ENCODE results near the gene ZSCAN31.
A peak's percentile ranks its signal among the peaks of the same experiment; 100 is the strongest.
"Not testable (repeated sequence)": the region's sequence is repeated elsewhere in the genome, so short reads cannot be mapped to it uniquely, and the experiment has no call there.

ZSCAN31 gene
- total RNA-seq = 1.7 to 2.5 (median 1.7) reads per million in 3 experiments

- DNase-seq = peak; percentile 79
Observed at GRCh38 chr6:28335564-28336283, at the start of gene ZSCAN31. Gene ZSCAN31 (minus strand): TSS chr6:28336148. CDS start chr6:28329683, 6,465 bp downstream.

DNA sequence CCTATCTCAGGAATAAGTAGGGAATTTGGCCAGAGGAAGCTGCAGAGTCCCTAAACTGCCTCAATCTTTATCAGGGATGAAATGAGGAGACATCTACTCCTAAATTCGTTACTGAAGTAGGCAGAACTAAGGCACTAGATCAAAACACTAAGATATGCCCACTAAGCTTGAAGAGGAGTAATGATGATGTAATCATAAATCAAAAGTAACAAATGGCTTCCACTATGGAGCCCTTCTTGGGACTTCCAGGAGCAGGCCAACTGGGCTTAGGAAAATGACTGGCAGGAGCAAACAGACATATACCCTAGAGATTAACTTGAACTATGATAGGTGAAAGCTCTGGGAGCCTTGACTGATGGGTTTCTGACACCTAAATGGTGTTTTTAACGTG lies 48.2 kb upstream of the ZSCAN31 start:
- no peak for DNase-seq

DNA sequence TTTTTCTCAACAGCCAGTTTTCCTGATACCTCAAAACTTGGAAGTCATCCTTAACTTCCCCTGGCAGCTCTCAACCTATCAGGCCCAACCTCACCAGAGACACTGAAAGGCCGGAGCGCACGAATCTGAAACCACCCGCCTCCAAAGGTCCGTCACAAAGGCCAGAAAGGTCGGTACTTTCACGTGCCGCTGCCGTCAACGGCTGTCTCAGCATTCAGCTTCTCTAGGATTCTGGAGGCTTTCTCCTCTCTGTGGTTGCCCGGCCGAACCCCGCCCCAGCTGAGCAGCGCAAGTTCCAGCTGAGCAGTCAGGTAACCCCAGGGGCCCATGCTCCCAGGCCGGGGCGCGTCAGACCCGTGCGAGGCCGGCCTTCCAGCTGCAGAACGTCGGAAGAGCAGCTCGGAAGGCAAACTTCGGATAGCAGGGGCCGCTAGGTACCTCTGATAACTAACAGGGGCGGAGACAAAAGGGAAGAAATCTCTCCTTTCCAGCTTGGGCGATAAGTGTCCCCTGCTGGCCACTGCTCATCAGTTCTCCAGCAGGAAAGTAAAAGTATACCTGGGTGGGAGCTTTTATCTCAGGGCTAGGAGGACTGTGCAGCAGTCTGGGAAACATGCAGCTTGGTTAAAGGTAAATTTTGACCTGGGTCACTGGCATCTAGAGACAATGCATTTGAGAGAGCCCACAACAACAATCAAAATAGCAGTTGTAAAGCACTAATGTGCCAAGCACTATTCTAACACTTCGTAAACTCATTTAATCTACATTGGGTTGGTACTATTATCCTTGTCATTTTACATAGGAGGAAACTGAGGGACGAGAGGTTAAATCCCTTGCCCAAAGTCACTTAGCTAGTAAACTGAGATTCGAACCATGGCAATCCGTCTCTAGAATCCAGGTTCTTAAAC lies 47.5 kb upstream of the ZSCAN31 start:
- DNase-seq = peak; percentile 1

DNA sequence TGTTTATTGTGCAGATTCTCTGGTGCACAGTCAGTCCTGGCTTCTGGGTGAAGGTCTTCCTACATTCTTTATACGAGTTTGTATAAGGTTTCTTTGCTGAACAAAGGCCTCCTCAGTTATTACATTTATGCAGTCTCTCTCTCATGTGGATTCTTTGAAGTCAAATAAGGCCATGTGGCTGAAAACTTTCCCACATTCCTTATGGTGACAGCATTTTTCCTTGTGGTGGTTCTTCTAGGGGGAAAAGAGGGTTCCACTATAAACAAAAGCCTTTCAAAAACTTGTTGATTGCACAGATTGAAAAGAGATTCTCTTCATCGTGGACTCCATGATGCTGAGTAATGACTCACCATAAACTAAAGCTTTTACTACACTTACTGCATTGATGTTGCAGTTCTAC lies 44.4 kb upstream of the ZSCAN31 start:
- no peak for DNase-seq

GRCh38 chr6:28378644-28379043 lies 42.7 kb upstream of the ZSCAN31 start:
- DNase-seq = no peak

GRCh38 chr6:28377879-28378278 lies 41.9 kb upstream of the ZSCAN31 start:
- no peak for DNase-seq

DNA sequence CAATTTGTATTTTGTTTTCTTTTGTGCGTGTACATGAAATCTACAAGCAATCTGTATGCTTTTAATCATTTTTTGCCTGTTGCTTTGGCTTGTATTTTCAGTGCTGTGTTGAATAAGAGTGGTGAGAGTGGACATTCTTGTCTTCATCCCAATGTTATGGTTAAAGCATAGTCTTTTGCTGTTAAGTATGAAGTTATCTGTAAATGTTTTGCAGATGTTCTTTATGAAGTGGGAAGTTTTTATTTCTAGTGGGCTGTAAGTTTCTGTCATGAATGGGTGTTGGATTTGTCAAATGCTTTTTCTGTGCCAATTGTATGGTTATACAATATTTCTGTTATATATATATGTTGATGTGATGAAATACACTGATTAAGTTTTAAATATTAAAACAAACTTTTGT lies 38.0 kb upstream of the ZSCAN31 start:
- no peak for DNase-seq

DNA sequence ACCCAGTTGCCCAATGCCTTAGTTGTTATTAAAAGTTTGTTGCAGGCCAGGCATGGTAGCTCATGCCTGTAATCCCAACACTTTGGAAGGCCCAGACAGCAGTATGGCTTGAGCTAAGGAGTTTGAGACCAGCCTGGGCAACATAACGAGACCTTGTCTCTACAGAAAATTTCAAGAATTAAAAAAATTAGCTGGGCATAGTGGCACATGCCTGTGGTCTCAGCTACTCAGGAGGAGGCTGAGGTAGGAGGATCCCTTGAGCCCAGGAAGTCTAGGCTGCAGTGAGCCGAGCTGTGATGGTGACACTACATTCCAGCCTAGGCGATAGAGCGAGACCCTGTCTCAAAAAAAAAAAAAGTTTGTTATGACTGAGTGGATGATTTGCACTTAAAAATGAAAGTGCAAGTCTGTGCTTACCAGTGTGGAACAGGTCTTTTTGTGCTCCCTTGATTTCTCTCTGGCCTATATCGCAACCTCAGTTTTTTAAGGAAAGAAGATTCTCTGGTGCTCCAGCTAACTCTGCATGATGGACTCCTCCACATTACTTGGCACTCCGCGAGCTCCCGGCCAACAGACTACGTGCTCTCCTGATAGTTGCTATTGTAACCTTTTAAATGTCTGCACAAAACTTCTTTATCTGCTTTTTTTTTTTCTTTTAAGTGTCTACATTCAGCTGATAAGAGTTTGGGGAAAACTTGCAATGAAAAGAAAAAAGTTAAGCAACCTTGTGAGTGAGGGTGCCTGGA lies 35.9 kb upstream of the ZSCAN31 start:
- DNase-seq = no peak

DNA sequence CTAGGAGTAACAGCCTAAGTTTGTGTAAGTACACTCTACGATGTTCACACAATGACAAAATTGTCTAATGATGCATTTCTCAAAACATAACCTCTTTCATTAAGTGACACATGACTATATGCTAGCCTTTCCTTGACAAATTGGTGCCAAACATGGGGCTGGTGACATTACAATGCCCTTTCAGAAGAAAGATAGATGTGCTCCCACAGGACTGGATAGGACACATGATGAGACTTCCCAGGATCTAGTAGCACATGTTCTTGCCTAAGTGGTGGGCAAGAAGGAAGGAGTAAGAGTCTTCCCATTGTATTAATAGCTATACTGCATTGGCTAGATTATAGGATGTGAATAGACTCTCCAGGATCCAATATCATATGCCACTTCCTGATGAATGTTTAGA lies 35.3 kb upstream of the ZSCAN31 start:
- DNase-seq = no peak

DNA sequence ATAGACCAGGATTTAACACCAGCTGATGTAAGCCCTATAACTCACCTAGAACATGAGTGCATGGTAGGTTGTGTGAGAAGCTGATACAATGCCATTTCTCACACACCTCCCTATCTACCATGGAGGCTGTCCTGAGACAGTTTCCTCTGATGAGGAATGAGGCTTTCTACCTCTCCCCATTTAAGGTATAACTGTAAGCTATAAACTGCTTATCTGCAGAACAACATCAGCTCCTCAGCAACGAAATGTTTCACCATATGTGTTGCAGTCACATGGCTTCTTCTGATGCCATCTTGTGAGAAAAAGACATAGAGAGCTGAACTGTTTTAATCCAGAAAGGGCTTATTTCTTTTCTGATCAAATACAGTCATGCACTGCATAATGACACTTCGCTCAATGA lies 34.5 kb upstream of the ZSCAN31 start:
- DNase-seq = no peak

- no peak for DNase-seq
Observed at GRCh38 chr6:28369463-28369862, 33.5 kb upstream of the ZSCAN31 start.

DNA sequence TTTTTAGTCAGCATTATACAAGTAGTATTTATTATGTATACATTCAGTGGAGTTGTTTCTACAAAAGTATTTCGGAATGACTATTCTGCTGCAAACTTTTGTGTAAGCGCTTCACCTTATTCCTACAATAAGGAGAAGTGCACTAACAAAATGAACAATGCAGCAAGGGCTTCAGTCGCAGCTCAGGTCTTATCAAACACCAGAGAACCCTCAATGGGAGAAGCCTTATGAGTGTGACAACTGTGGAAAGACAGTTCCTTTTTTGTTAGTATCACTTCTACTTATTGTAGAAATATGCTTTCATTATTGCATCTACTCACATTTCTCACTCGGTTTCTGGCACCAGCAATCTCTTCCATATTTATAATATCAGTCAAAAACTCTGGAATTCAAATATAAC lies 32.6 kb upstream of the ZSCAN31 start:
- DNase-seq = no peak

DNA sequence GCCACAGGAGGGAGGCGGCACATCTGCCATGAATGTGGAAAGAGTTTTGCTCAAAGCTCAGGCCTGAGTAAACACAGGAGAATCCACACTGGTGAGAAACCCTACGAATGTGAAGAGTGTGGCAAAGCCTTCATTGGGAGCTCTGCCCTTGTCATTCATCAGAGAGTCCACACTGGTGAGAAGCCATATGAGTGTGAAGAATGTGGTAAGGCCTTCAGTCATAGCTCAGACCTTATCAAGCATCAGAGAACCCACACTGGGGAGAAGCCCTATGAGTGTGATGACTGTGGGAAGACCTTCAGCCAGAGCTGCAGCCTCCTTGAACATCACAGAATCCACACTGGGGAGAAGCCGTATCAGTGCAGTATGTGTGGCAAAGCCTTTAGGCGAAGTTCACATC lies 29.6 kb upstream of the ZSCAN31 start:
- DNase-seq = not testable (repeated sequence)

DNA sequence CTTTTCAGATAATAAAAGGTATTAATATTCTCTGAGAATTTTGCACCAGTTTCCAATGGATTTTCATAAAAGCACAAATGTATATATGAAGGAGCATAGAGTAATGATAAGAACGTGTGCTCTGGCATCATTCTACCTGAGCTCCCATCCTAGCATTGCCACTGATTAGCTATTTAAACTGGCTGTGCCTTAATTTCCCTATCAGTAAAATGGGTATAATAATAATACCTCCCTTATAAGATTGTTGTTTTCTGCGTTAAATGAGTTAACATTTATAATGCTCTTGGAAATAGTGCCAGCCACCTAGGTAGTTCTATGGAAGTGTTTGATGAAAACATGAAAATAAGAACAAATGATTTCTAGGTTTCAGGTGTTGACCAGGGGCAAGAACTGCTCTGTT lies 25.0 kb upstream of the ZSCAN31 start:
- no peak for DNase-seq

- not testable (repeated sequence) for DNase-seq
Observed at GRCh38 chr6:28359562-28359961, 23.6 kb upstream of the ZSCAN31 start.

GRCh38 chr6:28357036-28357435 lies 21.1 kb upstream of the ZSCAN31 start:
- no peak for DNase-seq

GRCh38 chr6:28356666-28357020 lies 20.7 kb upstream of the ZSCAN31 start:
- DNase-seq = no peak

DNA sequence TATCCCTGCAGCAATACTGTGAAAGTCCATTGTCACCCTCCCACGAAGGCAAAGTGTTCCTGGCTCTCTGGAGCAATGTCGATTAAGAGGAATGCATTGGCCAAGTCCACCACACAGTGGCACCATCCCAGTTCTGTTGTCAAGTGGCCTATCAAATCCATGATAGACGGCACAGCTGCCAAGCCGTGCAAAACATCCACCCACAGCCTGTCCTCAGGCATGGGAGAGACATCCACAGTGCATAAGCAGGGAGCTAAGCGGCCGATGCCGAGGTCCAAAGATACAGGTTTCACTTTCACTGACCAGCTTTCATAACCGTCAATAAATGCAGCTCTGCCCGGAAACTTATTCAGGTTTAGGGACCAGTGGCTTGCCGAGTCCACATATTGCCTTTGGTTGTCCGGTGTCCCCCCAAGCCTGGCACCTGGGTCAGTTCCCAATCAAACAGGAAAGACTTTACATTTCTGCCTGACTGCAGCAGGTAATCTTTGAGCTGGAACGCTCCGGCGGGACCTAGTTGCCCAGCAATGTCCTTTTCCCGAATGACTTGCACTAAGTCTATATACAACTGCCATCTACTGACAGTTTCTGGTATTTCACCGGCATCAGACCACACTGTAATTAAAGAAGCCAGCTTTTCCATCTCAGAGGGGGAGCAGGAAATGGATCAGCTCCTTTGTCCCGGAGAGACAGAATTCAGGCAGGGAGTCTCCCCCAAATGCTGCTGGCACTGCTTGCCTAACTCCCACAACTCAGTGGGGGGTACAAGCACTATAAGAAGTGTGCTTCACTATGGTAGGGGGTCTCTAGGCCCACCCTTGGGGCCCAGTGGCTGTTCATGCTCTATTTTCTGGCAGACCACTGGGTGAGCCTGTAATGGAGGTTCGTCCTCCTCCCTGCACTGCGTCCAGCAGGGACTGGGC lies 20.1 kb upstream of the ZSCAN31 start:
- peak; percentile 59 for DNase-seq

DNA sequence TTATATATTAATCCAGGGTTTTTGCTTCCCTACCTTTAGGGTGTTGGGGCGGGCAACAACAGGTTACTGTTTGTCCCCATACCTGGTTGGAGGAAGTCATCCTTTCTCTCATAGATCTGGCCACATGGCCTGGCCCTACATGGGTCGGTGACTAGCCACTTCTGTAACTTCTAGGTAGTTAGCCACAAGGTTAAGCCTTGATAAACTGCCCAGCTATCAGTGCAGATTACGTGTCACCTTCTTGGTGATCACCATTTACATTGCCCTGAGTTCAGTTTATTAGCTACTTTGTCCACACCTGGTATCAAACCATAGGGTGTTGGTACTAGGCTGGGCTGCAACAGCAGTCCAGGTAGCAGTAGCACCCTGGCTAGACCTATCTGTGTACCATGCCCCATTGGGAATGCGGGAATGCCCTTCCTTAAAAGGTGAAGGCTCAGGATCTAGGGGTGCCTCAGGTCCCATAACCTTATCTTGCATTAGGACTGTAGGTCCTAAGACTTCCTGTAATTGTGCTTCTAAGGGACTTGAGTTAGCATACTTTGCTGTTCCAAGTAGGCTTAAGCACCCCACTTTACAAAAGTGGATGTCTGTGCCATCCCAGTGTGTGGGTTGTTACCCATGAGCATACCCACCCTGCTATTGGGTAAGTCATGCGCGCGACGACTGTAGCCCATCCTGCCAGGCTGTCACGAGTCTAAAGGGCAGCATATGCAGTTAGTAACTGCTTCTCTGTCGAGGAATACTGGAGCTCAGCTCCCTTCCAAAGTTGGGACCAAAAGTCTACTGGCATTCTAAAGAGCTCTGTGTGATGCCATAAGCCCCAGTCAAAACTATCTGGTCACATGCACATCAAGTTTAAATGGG lies 19.0 kb upstream of the ZSCAN31 start:
- no peak for DNase-seq

- no peak for DNase-seq
Observed at GRCh38 chr6:28353981-28354676, 18.2 kb upstream of the ZSCAN31 start.

GRCh38 chr6:28353356-28353755 lies 17.4 kb upstream of the ZSCAN31 start:
- DNase-seq = no peak
